Cardiac ventricle fibroblast (primary cell): ENCODE measurements around the gene EID2B. TPM values are rescaled to one million over a fixed set of nuclear protein-coding genes. Genes with fewer than 3 reads are reported as not detected.

Experiments used
- total RNA-seq: library from RNA; depleted of rRNA; stranded (reverse); fragments of >200 nt; gene quantifications from 2 replicates; pipeline ENCODE4 v1.2.3, GENCODE V29; 2015

Gene EID2B, protein sequence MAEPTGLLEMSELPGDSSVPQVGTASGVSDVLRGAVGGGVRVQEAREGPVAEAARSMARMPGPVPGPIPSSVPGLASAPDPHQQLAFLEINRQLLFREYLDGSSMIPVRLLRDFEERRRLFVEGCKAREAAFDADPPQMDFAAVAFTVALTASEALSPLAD
- total RNA-seq: 1.5 and 1.6 TPM in 2 replicates

DNA sequence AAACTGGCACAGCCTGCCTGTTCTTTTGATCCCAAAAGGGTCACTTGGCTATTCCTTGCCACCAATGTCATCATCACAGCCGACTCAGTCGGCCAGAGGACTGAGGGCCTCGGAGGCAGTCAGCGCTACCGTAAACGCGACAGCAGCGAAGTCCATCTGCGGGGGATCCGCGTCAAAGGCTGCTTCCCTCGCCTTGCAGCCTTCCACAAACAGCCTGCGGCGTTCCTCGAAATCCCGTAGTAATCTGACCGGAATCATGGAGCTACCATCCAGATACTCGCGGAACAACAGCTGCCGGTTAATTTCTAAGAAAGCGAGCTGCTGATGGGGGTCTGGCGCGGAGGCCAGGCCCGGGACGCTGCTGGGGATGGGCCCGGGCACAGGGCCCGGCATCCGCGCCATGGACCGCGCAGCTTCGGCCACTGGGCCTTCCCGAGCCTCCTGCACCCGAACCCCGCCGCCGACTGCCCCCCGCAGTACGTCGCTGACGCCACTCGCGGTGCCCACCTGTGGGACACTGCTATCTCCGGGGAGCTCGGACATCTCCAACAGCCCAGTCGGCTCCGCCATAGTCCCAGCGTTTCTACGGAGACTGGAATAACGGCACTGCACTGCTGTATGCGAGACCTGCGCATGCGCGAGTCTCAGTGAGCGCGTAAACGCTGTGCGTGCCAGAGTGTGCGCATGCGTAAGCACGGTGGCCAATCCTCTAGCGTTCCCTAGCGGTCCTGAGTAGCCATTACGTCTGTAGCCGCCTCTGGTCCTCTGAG is at the start of gene EID2B:
Gene EID2B, minus strand, starts transcription at position 620 of the 770 bp plus-strand sequence. Its CDS starts 50 bp downstream, at position 570.

DNA sequence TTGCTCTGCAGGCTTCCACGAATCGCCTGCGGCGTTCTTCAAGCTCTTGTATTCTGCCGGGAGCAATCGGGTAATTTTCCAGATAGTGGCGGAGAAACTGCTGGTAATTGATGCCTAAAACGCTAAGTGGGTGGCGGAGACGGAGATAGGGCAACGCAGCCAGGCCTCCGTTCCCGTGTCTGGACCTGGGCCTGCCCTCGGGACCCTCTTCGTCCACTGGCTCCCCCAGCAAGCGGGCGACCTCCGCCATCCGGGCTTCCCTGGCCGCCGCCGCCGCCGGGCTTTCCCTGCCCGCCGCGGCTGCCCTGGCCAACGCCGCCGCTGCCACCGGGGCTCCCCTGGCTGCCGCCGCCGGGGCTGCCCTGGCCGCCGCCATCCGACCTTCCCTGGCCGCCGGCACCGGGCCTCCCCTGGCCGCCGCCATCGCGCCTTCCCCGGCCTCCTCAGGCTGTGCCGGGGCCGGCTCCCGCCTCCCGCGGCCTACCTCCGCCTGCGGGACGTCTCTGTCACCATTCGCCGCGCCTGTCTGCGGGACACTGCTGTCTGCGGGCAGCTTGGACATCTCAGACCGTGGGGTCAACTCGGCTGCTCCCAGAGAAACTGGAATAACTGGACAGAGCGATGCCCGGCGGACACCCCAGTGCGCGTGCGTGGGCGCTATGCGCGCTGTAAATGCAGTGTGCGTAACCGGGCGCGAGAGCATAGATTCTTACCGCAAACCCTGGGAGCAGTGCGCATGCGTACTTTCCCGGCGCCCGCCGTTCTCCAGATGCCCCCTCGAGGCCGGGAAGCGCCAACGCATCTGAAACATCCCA is 7.1 kb upstream of the EID2B start, which contains the start of gene EID2:
Gene EID2, minus strand, starts transcription at position 644 of the 815 bp plus-strand sequence. Its CDS starts 82 bp downstream, at position 562.

DNA sequence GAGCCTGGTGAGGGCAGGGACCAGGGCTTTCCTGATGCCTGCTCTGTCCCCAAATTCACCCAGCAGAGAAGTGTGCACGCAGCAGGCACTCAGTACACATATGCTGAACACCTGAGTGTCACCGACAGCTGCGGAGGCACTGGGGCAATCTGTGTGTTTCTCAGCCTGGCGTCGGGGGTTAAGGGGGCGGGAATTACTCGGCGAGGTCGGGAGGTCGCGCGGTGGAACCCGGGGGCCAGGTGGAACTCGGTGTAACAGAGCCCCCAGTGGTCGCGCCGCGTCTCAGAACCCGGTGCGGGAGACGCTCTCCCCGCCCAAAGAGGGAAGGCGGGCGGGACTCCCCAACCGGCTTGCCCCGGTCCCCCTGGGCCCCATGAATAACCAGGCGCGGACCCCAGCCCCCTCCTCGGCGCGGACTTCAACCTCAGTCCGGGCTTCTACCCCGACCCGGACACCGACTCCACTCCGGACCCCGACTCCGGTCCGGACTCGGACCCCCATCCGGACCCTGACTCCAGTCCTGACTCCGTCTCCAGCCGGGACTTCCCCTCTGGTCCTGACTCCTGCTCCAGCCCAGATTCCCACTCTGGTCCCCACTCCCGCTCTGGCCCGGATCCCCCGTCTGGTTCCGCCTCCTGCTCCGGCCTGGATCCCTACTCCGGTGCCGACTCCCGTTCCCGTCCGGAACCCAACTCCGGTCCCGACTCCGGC is 17.7 kb downstream of the EID2B start, which contains the start of gene SELENOV:
Gene SELENOV, plus strand, starts transcription at position 300 of the 711 bp plus-strand sequence. Its CDS starts 74 bp downstream, at position 374.

DNA sequence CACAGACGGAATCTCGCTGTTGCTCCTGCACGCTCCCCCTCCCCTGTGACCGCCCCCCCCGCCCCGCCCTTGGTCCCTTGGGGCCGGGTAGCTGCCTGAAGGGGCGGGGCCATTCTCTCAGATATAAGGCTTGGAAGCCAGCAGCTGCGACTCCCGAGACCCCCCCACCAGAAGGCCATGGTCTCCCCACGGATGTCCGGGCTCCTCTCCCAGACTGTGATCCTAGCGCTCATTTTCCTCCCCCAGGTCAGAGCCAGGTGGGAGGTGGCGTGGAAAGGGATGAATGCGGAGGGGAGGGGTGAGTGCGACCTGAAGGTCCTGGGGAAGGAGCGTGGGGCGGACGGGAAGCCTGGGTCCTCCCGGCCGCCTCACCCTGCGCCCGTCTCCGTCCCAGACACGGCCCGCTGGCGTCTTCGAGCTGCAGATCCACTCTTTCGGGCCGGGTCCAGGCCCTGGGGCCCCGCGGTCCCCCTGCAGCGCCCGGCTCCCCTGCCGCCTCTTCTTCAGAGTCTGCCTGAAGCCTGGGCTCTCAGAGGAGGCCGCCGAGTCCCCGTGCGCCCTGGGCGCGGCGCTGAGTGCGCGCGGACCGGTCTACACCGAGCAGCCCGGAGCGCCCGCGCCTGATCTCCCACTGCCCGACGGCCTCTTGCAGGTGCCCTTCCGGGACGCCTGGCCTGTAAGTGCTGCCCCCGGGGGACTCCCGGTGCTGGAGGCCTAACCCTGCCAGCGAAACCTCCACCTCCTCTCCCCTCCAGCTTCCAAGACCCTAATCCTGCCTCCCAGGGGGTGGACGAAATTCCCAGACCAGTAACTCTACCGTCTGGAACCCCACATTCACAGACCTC is 33.6 kb downstream of the EID2B start, which contains the start of gene DLL3:
Gene DLL3, plus strand, starts transcription at position 150 of the 845 bp plus-strand sequence. Its CDS starts 28 bp downstream, at position 178.

Other genes starting within 250 kb of the EID2B start
- not detected in 2 replicates for gene IFNL1, start 236.4 kb downstream of the EID2B start, total RNA-seq
- 0.62 and 0.78 TPM in 2 replicates for gene LRFN1, start 212.0 kb downstream of the EID2B start, total RNA-seq
- 1.3 and 1.9 TPM in 2 replicates for gene GMFG, start 196.8 kb downstream of the EID2B start, total RNA-seq
- gene SAMD4B, start 190.4 kb downstream of the EID2B start, total RNA-seq: 60.0 and 68.8 TPM in 2 replicates
- gene PAF1, start 141.7 kb downstream of the EID2B start, total RNA-seq: 30.0 and 43.1 TPM in 2 replicates
- 23.6 and 42.9 TPM in 2 replicates for gene MED29, start 141.5 kb downstream of the EID2B start, total RNA-seq
- 61.9 and 72.9 TPM in 2 replicates for gene ZFP36, start 126.0 kb downstream of the EID2B start, total RNA-seq
- 21.7 and 31.7 TPM in 2 replicates for gene PLEKHG2, start 120.2 kb downstream of the EID2B start, total RNA-seq
- 979 and 1,035 TPM in 2 replicates for gene RPS16, start 96.9 kb downstream of the EID2B start, total RNA-seq
- 75.4 and 89.8 TPM in 2 replicates for gene SUPT5H, start 87.3 kb downstream of the EID2B start, total RNA-seq
- gene TIMM50, start 52.0 kb downstream of the EID2B start, total RNA-seq: 49.4 and 51.1 TPM in 2 replicates
- 0.50 and 0.68 TPM in 2 replicates for gene DLL3, start 33.9 kb downstream of the EID2B start, total RNA-seq
- gene SELENOV, start 17.7 kb downstream of the EID2B start, total RNA-seq: not detected in 2 replicates
- 9.4 and 12.3 TPM in 2 replicates for gene EID2, start 7.3 kb upstream of the EID2B start, total RNA-seq
- gene LGALS13, start 69.7 kb upstream of the EID2B start, total RNA-seq: not detected in 2 replicates
- not detected in 2 replicates for gene LGALS16, start 123.1 kb upstream of the EID2B start, total RNA-seq
- not detected in 2 replicates for gene LGALS14, start 171.6 kb upstream of the EID2B start, total RNA-seq
- gene CLC, start 205.2 kb upstream of the EID2B start, total RNA-seq: not detected in 2 replicates
- gene LEUTX, start 246.0 kb upstream of the EID2B start, total RNA-seq: not detected in 2 replicates